ENCODE results near the gene PSEN1.

- TF ChIP-seq CTCF (IDR thresholded peaks at IDR 0.05) (no peak), POLR2A (IDR thresholded peaks at IDR 0.05) (no peak)
These were observed 44.1 kb downstream of the PSEN1 start for GRCh38 chr14:73180385-73180805.

Data from ovary (tissue), 3 donors.